Measurements from ENCODE around the gene TMC2.
"Not testable (repeated sequence)": the region's sequence is repeated elsewhere in the genome, so short reads cannot be mapped to it uniquely, and the experiment has no call there.

TMC2 gene

GRCh38 chr20:2523919-2524708 lies 12.3 kb upstream of the TMC2 start:
- POLR2A ChIA-PET, result interaction anchor here (0.6 to 2.1 kb wide), 5 partner anchors 10 to 128 kb away, joined by 3 to 10 read pairs (median 3); partner anchors contain the start of genes NOP56, SNRPB and ZNF343
- DNase-seq (ENCODE audit: low read depth, low spot score), result no peak

DNA sequence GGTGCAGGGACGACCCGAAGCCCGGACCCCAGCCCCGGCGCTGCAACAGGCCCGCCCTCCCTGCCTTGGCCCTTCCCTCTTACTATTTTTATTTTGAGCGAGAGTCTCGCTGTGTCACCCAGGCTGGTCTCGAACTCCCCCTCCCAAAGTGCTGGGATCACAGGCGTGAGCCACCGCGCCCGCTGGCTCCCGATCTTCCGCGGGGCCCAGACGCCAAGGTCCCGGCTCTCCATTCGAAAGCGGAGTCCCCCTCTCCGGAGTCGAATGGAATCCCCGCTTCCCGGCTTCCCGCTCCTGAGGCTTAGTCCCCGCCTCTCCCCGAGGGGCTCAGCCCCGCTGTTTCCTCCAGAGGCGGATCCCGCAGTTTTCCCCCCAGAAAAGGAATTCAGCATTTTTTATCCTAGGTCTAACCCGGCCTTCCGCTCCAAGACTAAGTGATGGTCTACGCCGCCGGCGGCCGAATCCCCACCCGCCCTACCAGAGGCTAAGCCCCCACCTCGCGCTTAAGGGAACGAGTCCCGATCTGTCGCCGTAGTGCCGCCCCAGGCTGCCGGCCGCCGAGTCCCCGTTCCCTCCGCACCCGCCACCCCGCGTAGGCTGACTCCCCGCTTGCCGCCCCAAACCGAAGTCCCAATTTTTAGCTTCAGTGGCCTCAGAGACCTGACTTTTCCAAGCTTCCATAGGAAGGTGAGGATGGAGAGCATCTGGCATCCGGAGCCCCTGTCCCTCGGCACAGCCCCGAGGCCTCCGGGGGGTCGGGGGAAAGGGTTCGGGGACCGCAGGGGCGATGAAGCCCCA lies 11.5 kb upstream of the TMC2 start:
- CTCF ChIA-PET, result interaction anchor here (0.7 to 8.5 kb wide), 19 partner anchors 10 to 138 kb away, joined by 3 to 176 read pairs (median 4); partner anchors contain the start of genes NOP56 and ZNF343
- peak overlapping the region; percentile 79 for H3K4me3 ChIP-seq (ENCODE audit: low read depth, low read length)
- POLR2A ChIA-PET, result interaction anchor here (0.6 to 2.1 kb wide), 4 partner anchors 16 to 127 kb away, joined by 3 to 10 read pairs (median 3); partner anchors contain the start of genes NOP56, SNRPB and ZNF343
- no peak for TF ChIP-seq CTCF (IDR thresholded peaks at IDR 0.05; ENCODE audit: insufficient read depth, low read length, missing control alignments)
- no peak for DNase-seq (ENCODE audit: low read depth, low spot score)

More at GRCh38 chr20:2523919-2524708, 12.3 kb upstream of the TMC2 start:
- CTCF ChIA-PET, result interaction anchor here (0.6 to 8.5 kb wide), 22 partner anchors 11 to 1871 kb away, joined by 3 to 176 read pairs (median 4); partner anchors contain the start of genes NOP56 and ZNF343
- H3K4me3 ChIP-seq (ENCODE audit: low read depth, low read length), result peak overlapping the region; percentile 79
- peak; percentile 99 for TF ChIP-seq CTCF (IDR thresholded peaks at IDR 0.05; ENCODE audit: insufficient read depth, low read length, missing control alignments)

DNA sequence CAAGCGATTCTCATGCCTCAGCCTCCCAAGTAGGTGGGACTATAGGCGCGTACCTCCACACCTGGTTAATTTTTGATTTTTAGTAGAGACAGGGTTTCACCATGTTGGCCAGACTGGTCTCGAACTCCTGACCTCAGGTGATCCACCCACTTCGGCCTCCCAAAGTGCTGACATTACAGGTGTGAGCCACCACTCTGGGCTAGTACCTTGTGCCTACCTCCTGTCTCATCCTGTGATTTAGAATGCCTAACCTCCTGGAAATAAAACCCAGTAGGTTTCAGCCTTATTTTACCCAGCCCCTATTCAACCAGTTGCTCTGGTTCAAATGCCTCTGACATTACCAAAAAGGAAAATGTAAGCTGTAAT lies 10.2 kb upstream of the TMC2 start:
- CTCF ChIA-PET, result interaction anchor here (1.7 kb wide), 1 partner anchor 13 kb away, joined by 4 read pairs; no protein-coding TSS in a partner anchor
- DNase-seq (ENCODE audit: low read depth, low spot score); POLR2A ChIA-PET; H3K4me3 ChIP-seq (ENCODE audit: low read depth, low read length): not testable (repeated sequence)

DNA sequence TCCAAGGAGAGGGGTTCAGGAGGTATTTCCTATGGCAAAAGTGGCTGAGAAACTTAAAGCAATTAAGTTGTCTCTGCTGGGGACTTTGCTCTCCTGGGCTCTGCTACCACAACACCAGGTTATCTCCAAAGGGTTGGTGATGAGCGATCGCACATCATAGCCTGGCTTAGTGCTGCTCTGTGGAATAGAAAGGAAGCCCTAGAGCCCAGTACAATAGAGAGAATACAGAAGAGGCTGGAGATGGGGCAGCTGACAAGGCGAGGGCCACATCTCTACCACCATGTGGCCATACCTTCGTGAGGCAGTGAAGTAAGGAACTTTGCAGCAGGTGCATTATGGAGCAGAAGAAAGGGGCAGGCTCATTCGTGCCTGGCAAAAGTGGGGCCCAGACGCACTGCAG lies 8.6 kb upstream of the TMC2 start:
- CTCF ChIA-PET, result interaction anchor here (0.7 to 3.7 kb wide), 5 partner anchors 7 to 119 kb away, joined by 3 to 27 read pairs (median 3); no protein-coding TSS in a partner anchor
- POLR2A ChIA-PET, result no interaction called here
- H3K4me3 ChIP-seq (ENCODE audit: low read depth, low read length), result no peak overlapping the region
- no peak for DNase-seq (ENCODE audit: low read depth, low spot score)
- TF ChIP-seq CTCF (IDR thresholded peaks at IDR 0.05; ENCODE audit: insufficient read depth, low read length, missing control alignments), result no peak

DNA sequence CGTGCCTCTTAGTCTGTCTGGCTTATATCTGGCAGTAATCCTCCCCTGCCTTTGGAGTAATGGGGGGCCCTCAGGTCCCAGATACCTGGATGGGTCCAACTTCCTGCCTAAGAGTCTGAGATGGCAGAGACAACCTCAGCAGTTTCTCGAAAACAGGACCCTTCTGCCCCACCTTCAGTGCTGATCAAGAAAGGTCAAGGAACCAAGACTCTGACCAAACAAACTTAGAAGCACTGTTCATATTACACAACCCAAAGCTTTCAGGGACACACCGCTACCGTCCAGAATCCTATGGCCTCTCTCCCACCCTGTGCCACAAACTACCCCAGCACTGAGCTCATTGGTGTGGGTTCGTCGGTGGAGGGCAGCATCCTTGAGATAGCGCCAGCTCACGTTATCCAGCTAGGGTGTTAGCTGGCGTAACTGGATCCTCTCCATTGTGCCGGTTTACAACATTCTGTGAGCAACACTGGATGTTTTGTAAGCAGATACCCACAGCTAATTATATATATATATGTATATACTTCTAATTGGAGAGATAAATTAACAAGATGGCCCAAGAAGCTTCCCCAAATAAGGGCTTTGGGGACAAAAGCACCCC lies 7.6 kb upstream of the TMC2 start:
- no peak overlapping the region for H3K4me3 ChIP-seq (ENCODE audit: low read depth, low read length)
- DNase-seq (ENCODE audit: low read depth, low spot score), result no peak
- no peak for TF ChIP-seq CTCF (IDR thresholded peaks at IDR 0.05; ENCODE audit: insufficient read depth, low read length, missing control alignments)
- POLR2A ChIA-PET, result no interaction called here
- CTCF ChIA-PET, result interaction anchor here (0.8 to 3.7 kb wide), 4 partner anchors 8 to 24 kb away, joined by 3 to 27 read pairs (median 3); no protein-coding TSS in a partner anchor

DNA sequence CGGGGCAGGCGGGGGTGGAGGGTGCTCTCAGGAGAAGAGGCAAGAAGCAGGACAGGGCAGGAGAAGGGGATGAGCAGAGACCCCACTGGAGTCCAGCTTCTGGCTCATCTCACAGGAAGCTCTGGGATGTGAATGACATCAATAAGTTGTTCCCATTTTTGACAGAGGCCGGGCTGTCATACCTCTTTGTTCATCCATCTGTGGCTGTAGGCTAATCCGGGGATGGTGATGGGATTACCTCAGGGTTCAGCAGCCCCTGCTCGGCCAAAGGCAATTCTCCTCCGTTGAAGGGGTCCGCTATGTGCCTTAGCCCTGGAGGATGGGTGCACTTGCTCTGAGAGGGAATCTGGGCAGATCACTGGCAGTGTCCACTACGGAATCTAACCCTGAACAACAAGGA lies 3.3 kb upstream of the TMC2 start:
- ChIA-PET CTCF (interaction anchor here (2.9 kb wide), 1 partner anchor 11 kb away, joined by 8 read pairs; no protein-coding TSS in a partner anchor), POLR2A (no interaction called here)
- TF ChIP-seq CTCF (IDR thresholded peaks at IDR 0.05; ENCODE audit: insufficient read depth, low read length, missing control alignments), result no peak
- DNase-seq (ENCODE audit: low read depth, low spot score), result no peak
- no peak overlapping the region for H3K4me3 ChIP-seq (ENCODE audit: low read depth, low read length)
